Karpas-422 (cell line): ENCODE results near the gene TMEM63A. TPM values are rescaled to one million over a fixed set of nuclear protein-coding genes. Genes with fewer than 3 reads are reported as not detected.

ENCODE experiments used
- DNase-seq: peaks from one replicate; pipeline ENCODE4 v3.0.0-alpha.2; 2015
- H2AFZ ChIP-seq: fragments of 200-600 bp; sonication (generic); 2 replicates; pipeline ENCODE4 v1.6.1; 2014; ENCODE audit warnings: antibody characterized with exemption, low read length, mixed read lengths
- H3K27ac ChIP-seq: fragments of 200-600 bp; sonication (generic); 2 replicates; pipeline ENCODE4 v1.5.1; 2014; ENCODE audit warnings: mild to moderate bottlenecking, low read length, moderate library complexity
- H3K27me3 ChIP-seq: fragments of 200-600 bp; sonication (generic); 2 replicates; pipeline ENCODE4 v1.6.1; 2014; ENCODE audit warnings: low read length, mixed read lengths
- H3K36me3 ChIP-seq: fragments of 200-600 bp; sonication (generic); 2 replicates; pipeline ENCODE4 v1.6.1; 2014; ENCODE audit warnings: low read length, mixed read lengths; ENCODE audit not compliant: insufficient read depth
- H3K4me1 ChIP-seq: fragments of 200-600 bp; sonication (generic); 2 replicates; pipeline ENCODE4 v1.6.1; 2014; ENCODE audit warnings: mild to moderate bottlenecking, low read length, mixed read lengths
- H3K4me2 ChIP-seq: fragments of 200-600 bp; sonication (generic); 2 replicates; pipeline ENCODE4 v1.6.1; 2014; ENCODE audit warnings: low read length, low read depth, mild to moderate bottlenecking; ENCODE audit not compliant: poor library complexity, severe bottlenecking
- H3K4me3 ChIP-seq: fragments of 200-600 bp; sonication (generic); 2 replicates; pipeline ENCODE4 v1.5.1; 2014; ENCODE audit warnings: mild to moderate bottlenecking, antibody characterized with exemption, low read length, mixed read lengths
- H3K79me2 ChIP-seq: fragments of 200-600 bp; sonication (generic); 2 replicates; pipeline ENCODE4 v1.6.1; 2014; ENCODE audit warnings: mild to moderate bottlenecking, low read length, mixed read lengths
- H3K9ac ChIP-seq: fragments of 200-600 bp; sonication (generic); 2 replicates; pipeline ENCODE4 v1.6.0; 2014; ENCODE audit warnings: low read length
- H3K9me2 ChIP-seq: fragments of 200-600 bp; sonication (generic), shearing (Covaris generic); replicated peaks from 2 replicates; pipeline ENCODE4 v1.6.0; 2014; ENCODE audit warnings: mild to moderate bottlenecking, low read length, moderate library complexity; ENCODE audit not compliant: insufficient read depth
- H3K9me3 ChIP-seq: fragments of 300-700, 200-600 bp; sonication (generic); 2 replicates; pipeline ENCODE4 v1.6.1; 2014; ENCODE audit warnings: low read length, mixed read lengths
- H4K20me1 ChIP-seq: fragments of 200-600 bp; sonication (generic); 2 replicates; pipeline ENCODE4 v1.6.1; 2014; ENCODE audit warnings: mild to moderate bottlenecking, antibody characterized with exemption, low read length, low read depth; ENCODE audit not compliant: insufficient read depth
- total RNA-seq: library from RNA; depleted of rRNA; stranded (reverse); fragments of >200 nt; shearing (Covaris generic); gene quantifications from 2 replicates; pipeline ENCODE4 v1.2.3, GENCODE V29; 2014; ENCODE audit warnings: low replicate concordance

TMEM63A gene
- total RNA-seq, 1 experiment from 2014 or later = 4.8 TPM

- DNase-seq = no peak
- Histone ChIP-seq H3K4me3 (no peak overlapping the region), H3K9me3 (no peaks in the 10 kb centered on the region), H3K36me3 (no peaks in the 10 kb centered on the region), H3K27me3 (no peaks in the 10 kb centered on the region), H3K9me2 (no peaks in the 10 kb centered on the region), H3K79me2 (no peaks in the 10 kb centered on the region), H4K20me1 (no peaks in the 10 kb centered on the region), H2AFZ (no peak overlapping the region), H3K4me2 (no peak overlapping the region), H3K27ac (no peak overlapping the region), H3K4me1 (no peaks in the 10 kb centered on the region), H3K9ac (no peak overlapping the region)
These were observed 32.2 kb upstream of the TMEM63A start for GRCh38 chr1:225914391-225914790.

- no peaks in the 10 kb centered on the region for H3K4me1 ChIP-seq
- no peak for DNase-seq
- H3K36me3 ChIP-seq = no peaks in the 10 kb centered on the region
- no peaks in the 10 kb centered on the region for H4K20me1 ChIP-seq
- no peak overlapping the region for H3K27ac ChIP-seq
- H3K4me3 ChIP-seq = no peak overlapping the region
- no peak overlapping the region for H3K9ac ChIP-seq
- H3K9me2 ChIP-seq = no peaks in the 10 kb centered on the region
- H3K4me2 ChIP-seq = no peak overlapping the region
- no peaks in the 10 kb centered on the region for H3K9me3 ChIP-seq
- H2AFZ ChIP-seq = no peak overlapping the region
- H3K79me2 ChIP-seq = no peaks in the 10 kb centered on the region
- no peaks in the 10 kb centered on the region for H3K27me3 ChIP-seq
These were observed 29.3 kb upstream of the TMEM63A start for GRCh38 chr1:225911191-225912130.

- no peaks in the 10 kb centered on the region for H4K20me1 ChIP-seq
- no peaks in the 10 kb centered on the region for H3K36me3 ChIP-seq
- no peak overlapping the region for H3K9ac ChIP-seq
- H3K79me2 ChIP-seq = no peaks in the 10 kb centered on the region
- no peak for DNase-seq
- H3K9me3 ChIP-seq = no peaks in the 10 kb centered on the region
- no peak overlapping the region for H3K27ac ChIP-seq
- no peak overlapping the region for H3K4me3 ChIP-seq
- H3K4me1 ChIP-seq = no peaks in the 10 kb centered on the region
- H3K27me3 ChIP-seq = no peaks in the 10 kb centered on the region
- H2AFZ ChIP-seq = no peak overlapping the region
- H3K4me2 ChIP-seq = no peak overlapping the region
- H3K9me2 ChIP-seq = no peaks in the 10 kb centered on the region
These were observed 27.3 kb upstream of the TMEM63A start for GRCh38 chr1:225909477-225909876.

GRCh38 chr1:225908773-225909172 lies 26.6 kb upstream of the TMEM63A start:
- no peaks in the 10 kb centered on the region for H3K79me2 ChIP-seq
- no peak overlapping the region for H3K4me2 ChIP-seq
- no peaks in the 10 kb centered on the region for H3K4me1 ChIP-seq
- no peak overlapping the region for H3K9ac ChIP-seq
- H3K36me3 ChIP-seq = no peaks in the 10 kb centered on the region
- no peaks in the 10 kb centered on the region for H3K27me3 ChIP-seq
- H3K4me3 ChIP-seq = no peak overlapping the region
- no peak overlapping the region for H3K27ac ChIP-seq
- no peaks in the 10 kb centered on the region for H3K9me3 ChIP-seq
- H4K20me1 ChIP-seq = no peaks in the 10 kb centered on the region
- H3K9me2 ChIP-seq = no peaks in the 10 kb centered on the region
- DNase-seq = no peak
- H2AFZ ChIP-seq = no peak overlapping the region

GRCh38 chr1:225908013-225908640 lies 25.9 kb upstream of the TMEM63A start:
- Histone ChIP-seq H3K79me2 (no peaks in the 10 kb centered on the region), H3K4me3 (no peak overlapping the region), H3K9ac (no peak overlapping the region), H3K4me2 (no peak overlapping the region), H3K27ac (no peak overlapping the region), H3K9me3 (no peaks in the 10 kb centered on the region), H2AFZ (no peak overlapping the region), H3K4me1 (no peaks in the 10 kb centered on the region), H3K9me2 (no peaks in the 10 kb centered on the region), H3K27me3 (no peaks in the 10 kb centered on the region), H4K20me1 (no peaks in the 10 kb centered on the region), H3K36me3 (no peaks in the 10 kb centered on the region)
- DNase-seq = no peak

- Histone ChIP-seq H3K9me2 (no peaks in the 10 kb centered on the region), H3K27me3 (no peaks in the 10 kb centered on the region), H3K27ac (no peak overlapping the region), H4K20me1 (no peaks in the 10 kb centered on the region), H3K9me3 (no peaks in the 10 kb centered on the region), H3K4me1 (no peaks in the 10 kb centered on the region), H2AFZ (no peak overlapping the region), H3K36me3 (no peaks in the 10 kb centered on the region), H3K4me3 (no peak overlapping the region), H3K79me2 (no peaks in the 10 kb centered on the region), H3K9ac (no peak overlapping the region), H3K4me2 (no peak overlapping the region)
- DNase-seq = no peak
These were observed 25.2 kb upstream of the TMEM63A start for GRCh38 chr1:225907341-225907740.

GRCh38 chr1:225906467-225906866 lies 24.3 kb upstream of the TMEM63A start:
- Histone ChIP-seq H3K36me3 (no peaks in the 10 kb centered on the region), H3K79me2 (no peaks in the 10 kb centered on the region), H2AFZ (no peak overlapping the region), H3K27me3 (no peaks in the 10 kb centered on the region), H3K9me2 (no peaks in the 10 kb centered on the region), H3K4me3 (no peak overlapping the region), H3K4me1 (no peaks in the 10 kb centered on the region), H3K4me2 (no peak overlapping the region), H3K27ac (no peak overlapping the region), H3K9ac (no peak overlapping the region), H4K20me1 (no peaks in the 10 kb centered on the region), H3K9me3 (no peaks in the 10 kb centered on the region)
- DNase-seq = no peak

GRCh38 chr1:225903623-225904022 lies 21.4 kb upstream of the TMEM63A start:
- no peaks in the 10 kb centered on the region for H3K9me3 ChIP-seq
- DNase-seq = no peak

More at GRCh38 chr1:225903623-225904022, 21.4 kb upstream of the TMEM63A start:
- Histone ChIP-seq H3K9ac (no peak overlapping the region), H4K20me1 (no peaks in the 10 kb centered on the region), H3K4me3 (no peak overlapping the region), H3K36me3 (no peaks in the 10 kb centered on the region), H3K4me2 (no peak overlapping the region), H3K27me3 (no peaks in the 10 kb centered on the region), H3K27ac (no peak overlapping the region), H3K79me2 (no peaks in the 10 kb centered on the region), H3K4me1 (no peaks in the 10 kb centered on the region), H3K9me2 (no peaks in the 10 kb centered on the region), H2AFZ (no peak overlapping the region)
